ENCODE measurements around the gene BCL3.

BCL3 gene

DNA sequence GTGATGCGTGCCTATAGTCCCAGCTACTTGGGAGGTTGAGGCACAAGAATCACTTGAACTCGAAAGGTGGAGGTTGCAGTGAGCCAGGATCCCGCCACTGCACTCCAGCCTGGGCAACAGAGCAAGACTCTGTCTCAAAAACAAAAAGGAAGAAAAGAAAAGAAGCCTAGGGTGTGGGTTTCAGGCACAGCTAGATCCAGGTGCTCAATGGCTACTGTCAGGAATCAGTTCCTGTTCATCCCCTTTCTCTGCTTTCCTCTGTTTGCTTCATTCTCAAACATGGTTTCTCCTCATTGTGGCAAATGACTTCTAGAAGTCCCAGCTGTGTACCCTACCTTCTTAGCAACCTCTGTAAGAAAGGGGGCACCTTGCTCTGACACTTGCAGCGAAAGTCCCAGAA is 35.0 kb downstream of the BCL3 start:
- no peaks in the 10 kb centered on the region for H3K9me3 Mint-ChIP-seq
- H3K4me1 Mint-ChIP-seq (ENCODE audit: low read depth in 2 of 2), result peaks cover 6 to 7% of the 10 kb centered on the region in 2 donors
- no peak overlapping the region for H3K4me3 Mint-ChIP-seq
- H3K27ac Mint-ChIP-seq, result no peak overlapping the region
- peaks cover 6 to 15% of the 10 kb centered on the region in 2 donors for H3K27me3 Mint-ChIP-seq
- H3K36me3 Mint-ChIP-seq (ENCODE audit: insufficient read depth), result no peaks in the 10 kb centered on the region
- DNase-seq (no peak), ATAC-seq (replicated peaks) (no peak)

DNA sequence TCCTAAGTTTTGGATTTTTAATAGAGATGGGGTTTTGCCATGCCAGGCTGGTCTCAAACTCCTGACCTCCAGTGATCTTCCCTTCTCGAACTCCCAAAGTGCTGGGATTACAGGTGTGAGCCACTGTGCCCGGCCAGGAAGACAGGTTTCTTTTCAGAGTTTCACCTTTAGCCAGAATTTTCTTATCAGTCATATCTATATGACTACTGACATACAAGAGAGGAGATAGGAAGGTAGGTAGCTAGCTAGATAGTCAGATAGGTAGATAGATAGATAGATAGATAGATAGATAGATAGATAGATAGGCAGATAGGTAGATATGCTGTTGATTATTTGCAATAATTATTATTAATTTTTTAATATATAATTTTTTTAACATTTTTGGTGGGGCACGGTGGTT is 36.8 kb downstream of the BCL3 start:
- no peaks in the 10 kb centered on the region for H3K9me3 Mint-ChIP-seq
- ATAC-seq (replicated peaks), result no peak
- no peak overlapping the region for H3K4me3 Mint-ChIP-seq
- peaks cover 6 to 7% of the 10 kb centered on the region in 2 donors for H3K4me1 Mint-ChIP-seq (ENCODE audit: low read depth in 2 of 2)
- no peaks in the 10 kb centered on the region for H3K36me3 Mint-ChIP-seq (ENCODE audit: insufficient read depth)
- peaks cover 6 to 9% of the 10 kb centered on the region in 2 donors for H3K27me3 Mint-ChIP-seq
- H3K27ac Mint-ChIP-seq, result no peak overlapping the region
- DNase-seq, result no peak

DNA sequence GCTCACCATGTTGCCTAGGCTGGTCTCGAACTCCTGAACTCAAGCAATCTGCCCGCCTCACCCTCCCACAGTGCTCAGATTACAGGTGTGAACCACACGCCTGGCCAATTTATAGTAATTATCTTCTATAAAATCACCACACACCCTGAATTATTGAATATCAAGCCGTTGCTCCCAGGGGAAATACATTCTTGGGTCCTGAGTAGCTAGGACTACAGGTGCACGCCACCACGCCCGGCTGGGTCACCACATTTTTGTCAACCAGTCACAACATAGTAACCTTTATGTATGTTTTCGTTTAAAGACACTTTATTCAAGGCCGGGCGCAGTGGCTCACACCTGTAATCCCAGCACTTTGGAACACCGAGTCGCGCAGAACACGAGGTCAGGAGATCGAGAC is 37.5 kb downstream of the BCL3 start:
- Mint-ChIP-seq H3K27me3 (peaks cover 6 to 9% of the 10 kb centered on the region in 2 donors), H3K4me1 (ENCODE audit: low read depth in 2 of 2) (peaks cover 6 to 7% of the 10 kb centered on the region in 2 donors), H3K4me3 (no peak overlapping the region), H3K9me3 (no peaks in the 10 kb centered on the region), H3K36me3 (ENCODE audit: insufficient read depth) (no peaks in the 10 kb centered on the region), H3K27ac (no peak overlapping the region)
- DNase-seq, result no peak
- no peak for ATAC-seq (replicated peaks)

DNA sequence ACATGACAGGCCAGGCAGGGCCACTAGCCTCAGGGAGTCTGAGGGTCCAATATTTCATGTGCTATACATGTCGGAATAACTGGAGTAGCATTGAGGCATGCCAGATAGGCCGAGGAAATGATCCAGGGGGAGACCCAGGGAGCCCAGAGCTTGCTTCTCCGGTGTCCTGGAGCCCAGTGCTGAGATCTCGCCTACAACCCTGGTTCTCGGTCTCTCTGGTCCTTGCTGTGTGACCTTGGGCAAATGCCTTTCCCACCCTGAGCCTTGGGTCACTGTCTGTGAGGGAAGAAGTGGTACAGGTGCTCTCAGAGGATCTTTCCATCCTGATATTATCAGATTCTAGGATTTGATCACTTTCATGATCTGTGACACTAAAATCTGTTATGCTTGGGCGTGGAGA is 40.5 kb downstream of the BCL3 start:
- H3K27ac Mint-ChIP-seq, result no peak overlapping the region
- H3K4me3 Mint-ChIP-seq, result no peak overlapping the region
- H3K27me3 Mint-ChIP-seq, result peaks cover 10 to 22% of the 10 kb centered on the region in 2 donors
- H3K9me3 Mint-ChIP-seq, result no peaks in the 10 kb centered on the region
- DNase-seq (no peak), ATAC-seq (replicated peaks) (no peak)
- H3K36me3 Mint-ChIP-seq (ENCODE audit: insufficient read depth), result no peaks in the 10 kb centered on the region
- peaks cover 6 to 7% of the 10 kb centered on the region in 2 donors for H3K4me1 Mint-ChIP-seq (ENCODE audit: low read depth in 2 of 2)

DNA sequence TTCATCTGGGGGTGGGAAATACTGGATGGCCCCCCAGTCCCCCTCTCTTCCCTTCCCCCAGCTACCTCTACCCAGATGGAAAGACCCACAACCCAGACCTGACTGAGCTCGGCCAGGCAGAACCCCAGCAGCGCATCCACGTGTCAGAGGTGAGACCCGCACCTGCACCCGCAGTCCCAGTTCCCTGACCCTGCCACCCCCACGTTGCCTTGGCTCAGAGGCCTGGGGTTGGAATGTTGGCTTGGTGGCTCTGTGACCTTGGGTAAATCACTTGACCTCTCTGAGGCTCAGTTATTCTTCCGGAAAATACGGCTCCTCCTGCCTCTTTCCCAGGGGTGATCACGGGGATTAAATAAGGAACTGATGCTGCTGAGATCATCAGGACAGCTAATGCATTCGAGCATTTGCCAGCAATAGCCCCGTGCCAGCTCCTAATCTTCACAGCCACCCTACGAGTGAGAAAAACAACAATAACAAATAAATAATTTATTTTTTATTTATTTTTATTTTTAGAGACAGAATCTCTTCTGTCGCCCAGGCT is 41.5 kb downstream of the BCL3 start:
- ATAC-seq (replicated peaks), result no peak
- Mint-ChIP-seq H3K4me3 (no peak overlapping the region), H3K9me3 (no peaks in the 10 kb centered on the region)

DNA sequence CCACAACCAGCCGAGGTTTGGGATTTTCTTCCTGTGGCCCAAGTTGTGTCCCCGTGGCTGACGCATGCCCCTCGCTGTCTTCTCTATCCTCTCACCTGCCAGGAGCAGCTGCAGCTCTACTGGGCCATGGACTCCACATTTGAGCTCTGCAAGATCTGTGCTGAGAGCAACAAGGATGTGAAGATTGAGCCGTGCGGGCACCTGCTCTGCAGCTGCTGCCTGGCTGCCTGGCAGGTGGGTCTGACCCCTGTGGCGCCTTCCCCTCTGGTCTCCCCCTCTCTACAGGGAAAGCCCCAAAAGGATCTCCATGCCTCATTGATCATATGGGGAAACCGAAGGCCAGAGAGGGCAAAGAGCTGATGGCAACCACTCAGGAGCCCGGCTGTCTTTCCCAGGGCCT is 43.8 kb downstream of the BCL3 start:
- H3K36me3 Mint-ChIP-seq (ENCODE audit: insufficient read depth), result no peaks in the 10 kb centered on the region
- H3K27ac Mint-ChIP-seq, result no peak overlapping the region
- H3K4me1 Mint-ChIP-seq (ENCODE audit: low read depth in 2 of 2), result no peaks in the 10 kb centered on the region
- ATAC-seq (replicated peaks), result no peak
- H3K4me3 Mint-ChIP-seq, result no peak overlapping the region
- H3K27me3 Mint-ChIP-seq, result peaks cover 5 to 16% of the 10 kb centered on the region in 2 donors
- no peaks in the 10 kb centered on the region for H3K9me3 Mint-ChIP-seq
- no peak for DNase-seq

More for the DNA sequence above, 41.5 kb downstream of the BCL3 start:
- Mint-ChIP-seq H3K36me3 (ENCODE audit: insufficient read depth) (no peaks in the 10 kb centered on the region), H3K27ac (no peak overlapping the region), H3K4me1 (ENCODE audit: low read depth in 2 of 2) (no peaks in the 10 kb centered on the region), H3K27me3 (peaks cover 5 to 16% of the 10 kb centered on the region in 2 donors)
- DNase-seq, result no peak

DNA sequence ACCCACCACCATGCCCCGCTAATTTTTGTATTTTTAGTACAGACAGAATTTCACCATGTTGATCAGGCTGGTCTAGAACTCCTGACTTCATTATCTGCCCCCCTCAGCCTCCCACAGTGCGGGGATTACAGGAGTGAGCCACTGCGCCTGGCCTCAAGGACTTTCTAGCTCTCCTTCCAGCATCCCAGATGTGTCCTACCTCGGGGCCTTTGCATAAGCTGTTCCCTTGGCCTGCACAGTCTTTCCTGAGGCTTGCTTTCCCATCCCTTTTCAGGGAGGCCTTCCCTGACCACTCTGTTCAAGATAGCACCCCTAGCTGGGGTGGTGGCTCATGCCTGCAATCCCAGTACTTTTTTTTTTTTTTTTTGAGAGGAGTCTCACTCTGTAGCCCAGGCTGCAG is 46.1 kb downstream of the BCL3 start:
- H3K27ac Mint-ChIP-seq, result peak overlapping the region in 1 of 2 donors; percentile 75
- H3K27me3 Mint-ChIP-seq, result peaks cover 8 to 16% of the 10 kb centered on the region in 2 donors
- no peaks in the 10 kb centered on the region for H3K4me1 Mint-ChIP-seq (ENCODE audit: low read depth in 2 of 2)
- DNase-seq (no peak), ATAC-seq (replicated peaks) (no peak)
- H3K4me3 Mint-ChIP-seq, result no peak overlapping the region
- H3K36me3 Mint-ChIP-seq (ENCODE audit: insufficient read depth), result no peaks in the 10 kb centered on the region
- no peaks in the 10 kb centered on the region for H3K9me3 Mint-ChIP-seq

DNA sequence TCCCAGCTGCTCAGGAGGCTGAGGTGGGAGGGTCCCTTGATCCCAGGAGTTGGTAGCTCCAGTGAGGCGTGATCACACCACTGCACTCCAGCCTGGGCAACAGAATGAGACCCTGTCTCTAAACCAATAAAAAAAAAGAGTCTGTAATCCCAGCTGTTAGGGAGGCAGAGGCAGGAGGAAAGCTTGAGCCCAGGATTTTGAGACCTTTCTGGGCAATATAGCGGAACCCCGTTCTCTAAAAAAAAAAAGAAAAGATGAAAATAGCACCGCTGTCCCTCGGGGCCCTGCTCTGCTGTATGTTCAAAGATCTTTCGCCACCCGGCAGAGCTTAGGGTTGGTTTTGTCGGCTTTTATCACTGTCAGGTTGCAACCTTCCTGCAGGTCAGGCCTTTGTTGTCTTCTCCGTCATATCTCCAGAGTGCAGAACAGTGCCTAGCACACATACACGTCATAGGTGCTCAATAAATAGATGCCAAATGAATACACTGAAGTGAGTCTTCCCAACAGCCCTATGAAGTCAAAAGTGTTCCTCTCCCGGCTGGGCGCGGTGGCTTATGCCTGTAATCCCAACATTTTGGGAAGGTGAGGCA is 47.0 kb downstream of the BCL3 start:
- Mint-ChIP-seq H3K36me3 (ENCODE audit: insufficient read depth) (peaks cover 3% of the 10 kb centered on the region), H3K4me3 (no peak overlapping the region), H3K4me1 (ENCODE audit: low read depth in 2 of 2) (no peaks in the 10 kb centered on the region), H3K9me3 (no peaks in the 10 kb centered on the region), H3K27me3 (peaks cover 10 to 16% of the 10 kb centered on the region in 2 donors), H3K27ac (no peak overlapping the region)
- DNase-seq, result no peak
- ATAC-seq (replicated peaks), result no peak

DNA sequence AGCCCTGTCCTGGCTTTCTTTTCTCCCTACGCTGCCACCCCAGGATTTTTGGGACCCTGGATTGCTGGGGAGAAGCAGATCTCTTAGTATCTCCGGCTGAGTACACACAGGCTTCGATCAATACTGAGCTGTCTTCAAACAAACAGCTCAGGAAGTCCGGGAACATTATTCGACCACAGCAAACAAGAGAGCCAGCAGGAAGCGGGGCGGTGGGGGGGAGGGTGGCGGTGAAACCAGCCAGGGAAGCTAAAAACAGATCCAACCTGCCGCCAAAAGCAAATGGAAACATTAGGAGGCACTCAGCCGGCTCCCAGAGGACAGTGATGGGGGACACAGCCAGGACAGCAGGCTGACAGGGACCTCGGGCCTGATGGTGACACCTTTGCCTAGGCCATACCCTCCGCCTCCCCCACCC is 48.2 kb downstream of the BCL3 start:
- H3K4me3 Mint-ChIP-seq, result no peak overlapping the region
- no peaks in the 10 kb centered on the region for H3K4me1 Mint-ChIP-seq (ENCODE audit: low read depth in 2 of 2)
- peaks cover 3% of the 10 kb centered on the region for H3K36me3 Mint-ChIP-seq (ENCODE audit: insufficient read depth)
- H3K9me3 Mint-ChIP-seq, result no peaks in the 10 kb centered on the region
- H3K27ac Mint-ChIP-seq, result no peak overlapping the region
- ATAC-seq (replicated peaks) (no peak), DNase-seq (no peak)
- H3K27me3 Mint-ChIP-seq, result peaks cover 10 to 16% of the 10 kb centered on the region in 2 donors

DNA sequence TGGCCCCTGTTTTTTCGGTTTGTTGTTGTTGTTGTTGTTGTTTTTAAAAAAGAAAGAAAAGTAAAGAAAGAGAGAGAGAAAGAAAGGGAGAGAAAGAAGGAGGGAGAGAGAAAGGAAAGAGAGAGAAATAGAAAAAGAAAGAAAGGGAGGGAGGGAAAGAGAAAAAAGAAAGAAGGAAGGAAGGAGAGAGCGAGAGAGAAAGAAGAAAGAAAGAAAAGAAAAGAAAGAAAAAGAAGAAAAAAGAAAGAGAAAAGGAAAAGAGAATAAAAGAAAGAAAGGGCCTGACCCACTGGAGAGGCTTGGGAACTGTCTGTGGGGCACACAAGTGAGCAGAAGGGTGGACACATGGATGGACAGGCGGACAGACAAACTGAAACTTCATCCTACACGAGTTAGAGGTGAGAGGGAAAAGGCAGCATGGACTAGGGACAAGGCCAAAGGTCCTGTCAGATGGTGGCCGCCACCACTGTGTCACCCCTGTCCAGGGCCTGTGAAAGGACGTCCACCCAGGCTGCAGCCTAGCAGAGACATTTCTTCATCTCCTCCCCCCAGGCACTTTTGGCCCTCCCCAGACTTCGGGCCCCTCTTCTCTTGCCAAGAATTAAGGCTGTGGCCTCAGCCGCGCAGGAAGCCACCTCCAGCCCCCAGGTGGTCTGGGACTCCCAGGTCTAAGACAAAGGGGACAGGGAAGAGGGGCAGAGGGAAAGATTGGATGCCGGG is 51.3 kb downstream of the BCL3 start:
- Mint-ChIP-seq H3K27ac (peak overlapping the region in 1 of 2 donors; percentile 73), H3K4me3 (no peak overlapping the region), H3K4me1 (ENCODE audit: low read depth in 2 of 2) (no peaks in the 10 kb centered on the region), H3K27me3 (peaks cover 5 to 8% of the 10 kb centered on the region in 2 donors), H3K36me3 (ENCODE audit: insufficient read depth) (peaks cover 3% of the 10 kb centered on the region), H3K9me3 (no peaks in the 10 kb centered on the region)
- DNase-seq, result no peak
- ATAC-seq (replicated peaks), result no peak

DNA sequence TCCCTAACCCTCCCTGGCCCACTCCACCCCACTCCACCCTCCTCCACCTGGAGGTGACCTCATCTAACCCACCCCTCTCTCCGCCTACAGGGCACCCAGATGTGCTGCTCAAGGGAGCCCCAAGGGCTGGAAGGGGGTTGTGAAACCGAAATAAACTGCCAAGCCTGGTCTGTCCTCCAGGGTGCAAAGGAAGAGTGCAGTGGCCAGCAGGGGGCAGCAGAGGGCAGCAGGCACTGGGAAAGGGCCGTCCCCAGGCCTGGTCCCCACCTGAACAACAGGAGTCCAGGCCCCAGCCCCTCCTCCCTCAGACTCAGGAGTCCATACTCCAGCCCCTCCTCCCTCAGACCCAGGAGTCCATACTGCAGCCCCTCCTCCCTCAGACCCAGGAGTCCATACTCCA is 52.0 kb downstream of the BCL3 start:
- Mint-ChIP-seq H3K27me3 (peaks cover 5 to 8% of the 10 kb centered on the region in 2 donors), H3K36me3 (ENCODE audit: insufficient read depth) (peaks cover 3% of the 10 kb centered on the region), H3K4me1 (ENCODE audit: low read depth in 2 of 2) (no peaks in the 10 kb centered on the region), H3K27ac (peak overlapping the region in 1 of 2 donors; percentile 73), H3K4me3 (no peak overlapping the region), H3K9me3 (no peaks in the 10 kb centered on the region)
- ATAC-seq (replicated peaks), result peak; percentile 100
- peak; percentile 80 to 82 (median 81) for DNase-seq

DNA sequence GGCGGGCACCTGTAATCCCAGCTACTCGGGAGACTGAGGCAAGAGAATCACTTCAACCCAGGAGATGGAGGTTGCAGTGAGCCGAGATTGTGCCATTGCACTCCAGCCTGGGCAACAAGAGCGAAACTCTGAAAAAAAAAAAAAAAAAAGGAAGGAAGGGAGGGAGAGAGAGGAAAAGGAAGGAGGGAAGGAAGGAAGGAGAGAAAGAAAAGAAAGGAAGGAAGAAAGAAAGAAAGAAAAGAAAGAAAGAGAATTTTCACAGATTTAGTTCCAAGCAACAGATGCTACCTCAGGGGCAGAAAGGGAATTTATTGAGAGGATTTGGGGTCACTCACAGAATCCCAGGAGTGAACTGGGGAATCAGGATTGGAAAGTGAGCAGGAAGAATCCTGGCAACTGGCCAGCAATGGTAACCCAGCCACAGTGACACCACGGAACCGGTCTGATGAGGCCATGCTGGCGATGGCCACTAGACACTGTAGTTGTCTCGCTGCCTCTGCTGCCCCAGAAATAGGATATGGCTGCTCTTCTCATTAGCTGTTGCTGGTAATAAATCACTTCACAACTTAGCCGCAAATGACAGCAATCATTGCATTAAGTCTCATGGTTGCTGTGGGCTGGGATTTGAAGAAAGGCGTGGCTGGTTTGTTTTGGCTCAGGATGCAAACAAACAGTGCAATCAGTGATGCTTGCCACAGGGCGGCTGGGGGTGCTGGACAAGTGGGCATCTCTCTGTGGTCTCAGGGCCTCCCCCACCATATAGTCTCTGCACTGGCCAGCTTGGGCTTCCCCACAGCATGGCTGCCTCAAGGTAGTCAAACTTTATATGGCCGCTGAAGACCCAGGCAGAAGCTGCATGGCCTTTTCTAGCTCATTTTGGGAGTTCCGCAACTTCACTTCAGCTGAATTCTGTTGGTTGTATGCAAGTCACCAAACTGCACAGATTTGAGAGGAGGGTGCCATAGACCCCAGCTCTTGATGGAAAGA is 55.2 kb downstream of the BCL3 start:
- ATAC-seq (replicated peaks) (no peak), DNase-seq (no peak)
- peaks cover 6% of the 10 kb centered on the region for H3K36me3 Mint-ChIP-seq (ENCODE audit: insufficient read depth)
- no peaks in the 10 kb centered on the region for H3K9me3 Mint-ChIP-seq
- no peak overlapping the region for H3K27ac Mint-ChIP-seq
- H3K27me3 Mint-ChIP-seq, result peaks cover 12 to 30% of the 10 kb centered on the region in 2 donors
- no peak overlapping the region for H3K4me3 Mint-ChIP-seq
- peaks cover 0 to 4% of the 10 kb centered on the region in 2 donors for H3K4me1 Mint-ChIP-seq (ENCODE audit: low read depth in 2 of 2)

DNA sequence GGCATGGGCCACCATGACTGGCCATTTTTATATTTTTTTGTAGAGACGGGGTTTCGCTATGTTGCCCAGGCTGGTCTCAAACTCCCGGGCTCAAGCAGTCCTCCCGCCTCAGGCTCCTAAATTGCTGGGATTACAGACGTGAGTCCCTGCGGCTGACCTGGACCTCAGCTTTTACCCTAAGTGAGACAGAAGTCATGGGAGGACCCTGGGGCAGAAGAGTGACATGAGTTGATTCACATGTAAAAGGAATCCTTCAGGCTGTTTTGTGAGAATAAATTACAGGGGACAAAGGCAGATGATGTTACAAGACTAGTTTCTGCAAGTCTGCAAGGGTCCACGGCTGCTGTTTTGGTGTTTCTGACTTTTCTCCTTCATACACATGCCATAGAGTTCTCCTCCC is 57.8 kb downstream of the BCL3 start:
- ATAC-seq (replicated peaks), result no peak
- no peak for DNase-seq
- Mint-ChIP-seq H3K4me3 (no peak overlapping the region), H3K36me3 (ENCODE audit: insufficient read depth) (peaks cover 3% of the 10 kb centered on the region), H3K4me1 (ENCODE audit: low read depth in 2 of 2) (peaks cover 0 to 4% of the 10 kb centered on the region in 2 donors), H3K27ac (no peak overlapping the region), H3K9me3 (no peaks in the 10 kb centered on the region), H3K27me3 (peaks cover 26 to 56% of the 10 kb centered on the region in 2 donors)

All from effector memory CD8-positive, alpha-beta T cell (primary cell).